Left forelimb (tissue), 1 donor: ENCODE measurements around the gene NBPF8.
"Not testable (repeated sequence)": the region's sequence is repeated elsewhere in the genome, so short reads cannot be mapped to it uniquely, and the experiment has no call there.

Source experiments
- DNase-seq: peaks from one replicate; pipeline ENCODE4 v3.0.0-alpha.2; 2018; ENCODE audit warnings: low spot score

Gene NBPF8, protein sequence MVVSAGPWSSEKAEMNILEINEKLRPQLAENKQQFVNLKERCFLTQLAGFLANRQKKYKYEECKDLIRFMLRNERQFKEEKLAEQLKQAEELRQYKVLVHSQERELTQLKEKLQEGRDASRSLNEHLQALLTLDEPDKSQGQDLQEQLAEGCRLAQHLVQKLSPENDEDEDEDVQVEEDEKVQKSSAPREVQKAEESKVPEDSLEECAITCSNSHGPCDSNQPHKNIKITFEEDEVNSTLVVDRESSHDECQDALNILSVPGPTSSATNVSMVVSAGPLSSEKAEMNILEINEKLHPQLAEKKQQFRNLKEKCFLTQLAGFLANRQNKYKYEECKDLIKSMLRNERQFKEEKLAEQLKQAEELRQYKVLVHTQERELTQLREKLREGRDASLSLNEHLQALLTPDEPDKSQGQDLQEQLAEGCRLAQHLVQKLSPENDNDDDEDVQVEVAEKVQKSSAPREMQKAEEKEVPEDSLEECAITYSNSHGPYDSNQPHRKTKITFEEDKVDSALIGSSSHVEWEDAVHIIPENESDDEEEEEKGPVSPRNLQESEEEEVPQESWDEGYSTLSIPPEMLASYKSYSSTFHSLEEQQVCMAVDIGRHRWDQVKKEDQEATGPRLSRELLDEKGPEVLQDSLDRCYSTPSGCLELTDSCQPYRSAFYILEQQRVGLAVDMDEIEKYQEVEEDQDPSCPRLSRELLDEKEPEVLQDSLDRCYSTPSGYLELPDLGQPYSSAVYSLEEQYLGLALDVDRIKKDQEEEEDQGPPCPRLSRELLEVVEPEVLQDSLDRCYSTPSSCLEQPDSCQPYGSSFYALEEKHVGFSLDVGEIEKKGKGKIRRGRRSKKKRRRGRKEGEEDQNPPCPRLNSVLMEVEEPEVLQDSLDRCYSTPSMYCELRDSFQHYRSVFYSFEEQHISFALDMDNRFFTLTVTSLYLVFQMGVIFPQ

DNA sequence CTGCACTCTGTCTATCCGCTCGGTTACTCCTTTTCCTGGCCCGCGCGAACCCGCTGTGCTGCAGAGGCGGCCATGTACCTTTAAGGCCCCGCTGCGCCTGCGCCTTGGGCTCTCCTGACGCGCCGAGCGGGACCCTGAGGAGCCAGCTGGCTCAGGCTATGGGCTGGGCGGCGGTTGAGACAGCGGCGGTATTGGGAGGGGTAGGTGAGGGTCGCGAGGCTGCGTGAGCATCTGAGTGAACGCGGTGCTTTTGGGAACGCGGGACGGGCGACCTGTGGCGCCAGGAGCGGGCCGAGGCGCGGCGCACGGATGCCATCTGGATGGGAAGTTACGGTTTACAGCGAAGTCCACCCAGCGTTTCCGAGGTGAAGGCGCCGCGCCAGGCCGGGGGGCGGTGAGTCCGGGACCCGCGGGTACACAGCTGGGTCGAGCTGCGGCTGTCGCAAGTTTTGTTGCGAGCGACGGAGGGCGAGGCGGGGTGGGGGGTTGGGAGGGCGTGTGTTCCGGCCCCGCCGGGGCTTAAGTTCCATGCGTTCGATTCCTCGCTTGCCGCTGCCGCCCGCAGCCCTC is at the start of gene NBPF8:
Gene NBPF8, plus strand, starts transcription at position 125 of the 570 bp plus-strand sequence. CDS start 21,488 bp downstream, outside the sequence.
- peak; percentile 69 for DNase-seq

DNA sequence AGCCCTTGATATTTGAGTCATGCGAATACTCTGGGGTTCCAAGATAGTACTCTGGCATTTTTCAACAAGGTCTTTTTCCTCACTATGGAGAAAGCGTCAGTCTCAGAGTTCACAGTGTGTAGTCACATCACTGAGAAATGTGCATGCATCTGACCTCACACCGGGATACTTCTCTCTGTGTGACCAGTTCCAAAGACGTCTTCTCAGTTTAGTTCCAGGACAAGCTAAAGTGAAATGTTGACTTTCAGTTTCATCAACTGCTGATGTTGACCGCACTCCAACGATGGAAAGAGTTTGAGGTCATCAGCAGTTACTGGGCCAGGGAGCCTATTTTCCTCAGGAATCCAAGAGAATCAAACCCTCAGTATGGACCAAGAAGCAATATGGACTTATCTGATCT is 47.1 kb upstream of the NBPF8 start:
- DNase-seq: not testable (repeated sequence)

DNA sequence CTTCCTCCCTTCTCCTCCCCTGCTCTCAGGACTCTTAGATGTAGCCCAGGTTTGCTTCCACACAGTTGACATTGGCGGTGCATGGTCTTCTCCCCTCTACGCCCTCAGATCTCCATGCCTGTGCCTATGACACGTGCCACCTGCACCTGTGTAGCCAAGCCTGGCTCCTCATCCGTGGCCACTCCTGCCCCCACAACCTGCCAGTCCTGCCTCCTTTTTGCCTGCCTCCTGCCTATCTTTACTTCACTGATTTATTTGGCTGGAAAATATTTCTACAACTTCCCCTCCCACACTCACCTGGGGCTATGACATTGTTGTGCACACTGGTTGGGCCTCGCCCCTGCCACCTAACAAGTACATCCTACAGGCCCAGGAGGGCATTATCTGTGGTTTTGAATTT is 28.2 kb upstream of the NBPF8 start:
- DNase-seq: not testable (repeated sequence)

DNA sequence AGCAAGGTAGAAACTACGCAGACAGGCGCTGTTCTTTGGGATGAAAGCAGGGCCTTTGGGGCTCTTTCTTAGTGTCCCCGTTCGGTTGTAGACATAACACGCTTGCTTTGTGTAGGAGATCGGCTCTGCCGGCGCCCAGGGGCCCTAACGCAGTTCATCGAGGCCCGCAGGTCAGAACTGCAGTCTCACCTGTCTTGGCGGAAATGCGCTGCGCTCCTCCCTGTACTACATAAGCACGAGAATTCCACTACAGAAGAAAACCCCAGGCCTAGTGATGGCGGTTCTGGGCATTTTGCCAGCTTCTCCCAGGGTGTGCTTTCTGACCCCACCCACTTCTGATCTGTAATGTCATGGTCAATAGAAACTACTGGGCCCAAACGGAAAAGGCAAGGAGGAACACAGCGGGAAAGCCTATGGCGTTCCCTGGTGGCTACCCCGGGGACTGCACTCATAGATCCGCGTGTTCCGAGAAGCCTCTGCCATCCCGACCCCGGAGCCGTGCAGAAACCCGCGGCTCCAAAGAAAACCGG is 26.2 kb upstream of the NBPF8 start:
- not testable (repeated sequence) for DNase-seq

DNA sequence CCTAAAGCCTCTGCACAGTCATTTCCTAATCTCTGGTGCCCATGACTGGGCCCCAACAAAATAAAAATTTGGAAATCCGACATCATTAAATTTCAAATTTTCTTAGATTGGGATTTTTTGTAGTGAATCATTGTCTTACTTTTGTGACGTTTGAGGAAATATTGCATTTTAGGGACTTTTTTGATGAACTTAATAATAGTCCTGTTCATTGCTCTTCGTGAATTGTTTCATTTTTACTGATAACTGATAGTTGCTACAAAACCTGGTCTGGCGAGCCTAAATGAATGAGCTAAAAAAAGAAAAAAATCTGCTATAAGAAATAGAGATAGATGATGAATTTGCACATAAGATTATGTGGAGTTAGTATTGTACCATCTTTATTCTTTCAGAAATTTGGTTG is 23.5 kb upstream of the NBPF8 start:
- not testable (repeated sequence) for DNase-seq

DNA sequence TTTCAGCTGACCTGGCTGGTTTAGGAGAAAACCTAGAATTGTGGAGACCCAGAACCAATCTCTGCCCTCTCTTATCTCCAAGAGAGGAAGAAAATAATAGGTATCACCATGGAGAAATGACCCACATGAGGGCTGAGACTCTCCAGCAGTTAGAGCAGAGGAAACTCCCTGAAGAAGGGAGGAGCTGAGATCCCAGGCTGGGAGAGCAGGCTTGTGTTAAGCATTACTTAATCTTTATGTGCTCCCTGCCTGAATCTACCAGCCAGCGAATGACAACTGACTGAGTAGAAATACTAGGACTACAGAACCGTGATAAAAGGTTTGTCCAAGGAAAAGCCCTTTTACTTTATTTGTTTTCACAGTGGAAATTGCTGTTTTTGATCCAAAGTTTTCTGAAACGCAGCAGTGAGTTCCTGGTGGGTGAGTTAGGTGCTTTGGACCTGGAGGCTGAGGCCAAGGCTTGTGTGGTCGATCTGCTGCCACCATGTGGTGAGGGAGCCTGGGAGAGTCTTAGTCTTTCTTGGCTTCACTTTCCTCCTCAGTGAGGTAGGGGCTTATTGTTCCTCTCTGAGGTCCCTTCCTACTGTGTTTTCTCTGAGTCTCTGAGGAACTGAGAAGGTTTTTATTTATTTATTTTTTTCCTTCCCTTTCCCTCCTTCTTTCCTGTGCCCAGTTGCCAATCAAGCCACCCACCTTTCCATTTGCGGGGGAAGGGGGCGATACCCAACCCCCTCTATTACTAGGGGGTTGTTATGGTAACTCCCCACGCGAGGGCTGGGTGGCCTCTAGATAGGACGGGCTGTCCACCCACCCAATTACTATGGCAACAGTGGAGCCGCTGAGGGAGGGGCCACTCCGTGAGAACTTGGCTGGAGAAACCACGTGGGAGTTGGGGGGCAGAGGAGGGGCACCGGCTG is 21.3 kb upstream of the NBPF8 start:
- DNase-seq: not testable (repeated sequence)

DNA sequence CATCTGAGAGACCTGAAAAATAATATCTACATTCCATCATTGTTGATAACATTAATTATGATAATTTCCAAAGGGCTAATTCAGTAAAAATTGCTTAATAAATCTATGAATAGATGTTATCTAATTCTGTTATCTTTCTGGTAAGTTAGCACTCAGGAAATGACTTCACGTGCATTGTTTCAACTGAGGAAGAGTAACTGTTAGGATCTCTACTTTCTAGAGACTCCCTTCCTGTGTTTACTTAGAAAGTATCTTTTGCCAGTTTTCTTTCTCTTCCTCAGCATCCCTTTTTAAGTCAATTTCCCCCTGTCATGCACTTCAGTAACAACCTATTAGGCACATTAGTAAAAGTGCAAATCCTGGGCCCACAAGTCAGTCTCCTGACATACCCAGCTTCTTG is 9.5 kb upstream of the NBPF8 start:
- not testable (repeated sequence) for DNase-seq

DNA sequence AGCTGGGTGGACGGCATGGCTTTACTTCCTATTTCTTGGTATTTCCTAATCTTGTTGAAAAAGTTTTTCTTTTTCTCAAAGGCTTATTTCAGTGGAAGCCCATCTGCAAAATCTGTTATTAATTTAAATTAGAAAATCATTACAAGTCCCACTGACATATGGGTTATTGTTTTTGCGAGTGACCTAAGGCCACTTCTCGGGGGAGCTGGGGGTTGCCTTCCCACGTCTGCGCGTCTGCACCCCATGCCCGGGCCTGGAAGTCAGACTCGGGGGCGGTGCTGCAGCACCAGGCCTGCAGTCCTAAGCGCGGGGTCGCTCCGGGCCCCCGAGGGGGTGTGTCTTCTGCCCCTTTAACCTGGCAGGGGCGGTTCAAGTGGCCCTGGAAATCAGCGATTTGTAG is 384 bp upstream of the NBPF8 start:
- DNase-seq: not testable (repeated sequence)

DNA sequence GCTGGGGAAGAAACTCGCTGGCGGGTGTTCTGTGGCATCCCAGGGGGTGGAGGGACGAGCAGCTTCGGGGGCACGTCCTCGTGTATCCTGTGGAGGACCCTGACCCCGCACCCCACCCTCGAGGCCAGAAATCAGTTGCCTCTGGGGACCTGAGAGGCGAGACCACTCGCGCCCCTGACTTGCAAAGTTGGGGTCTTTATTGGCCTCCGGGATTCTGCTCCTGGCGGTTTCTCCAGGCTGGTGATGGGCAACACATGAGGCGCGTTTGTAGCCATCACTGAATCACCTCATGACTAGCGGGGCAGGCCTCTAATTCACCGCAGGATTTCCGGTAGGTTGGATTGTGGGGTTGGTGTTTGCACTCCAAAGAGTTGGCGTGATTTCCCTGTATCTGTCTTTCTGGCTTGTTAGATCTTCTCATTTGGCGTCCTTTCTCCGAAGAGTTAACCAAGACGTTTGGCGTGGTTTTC is 692 bp downstream of the NBPF8 start:
- DNase-seq: peak; percentile 60

DNA sequence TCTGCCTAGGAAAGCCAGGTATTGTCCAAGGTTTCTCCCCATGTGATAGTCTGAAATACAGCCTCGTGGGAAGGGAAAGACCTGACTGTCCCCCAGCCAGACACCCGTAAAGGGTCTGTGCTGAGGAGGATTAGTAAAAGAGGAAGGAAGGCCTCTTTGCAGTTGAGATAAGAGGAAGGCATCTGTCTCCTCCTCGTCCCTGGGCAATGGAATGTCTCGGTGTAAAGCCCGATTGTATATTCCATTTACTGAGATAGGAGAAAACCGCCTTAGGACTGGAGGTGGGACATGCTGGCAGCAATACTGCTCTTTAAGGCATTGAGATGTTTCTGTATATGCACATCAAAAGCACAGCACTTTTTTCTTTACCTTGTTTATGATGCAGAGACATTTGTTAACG is 10.2 kb downstream of the NBPF8 start:
- DNase-seq: not testable (repeated sequence)

DNA sequence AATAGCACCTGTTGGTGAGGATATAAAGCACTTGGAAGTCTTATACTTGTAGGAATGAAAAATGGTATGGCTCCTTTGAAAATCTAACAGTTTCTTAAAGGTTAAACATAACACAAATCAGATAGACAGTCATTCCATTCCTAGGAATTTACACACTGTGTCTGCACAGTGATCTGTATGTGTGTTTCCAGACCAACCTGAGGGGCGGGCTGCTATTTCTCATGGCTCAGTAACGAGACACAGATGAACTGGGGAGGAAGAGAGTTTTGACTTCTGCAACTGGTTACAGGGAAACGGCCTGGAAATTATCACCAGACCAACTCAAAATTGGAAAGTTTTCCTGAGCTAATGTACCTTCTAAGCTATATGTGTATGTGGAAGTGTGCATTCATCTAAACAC is 16.8 kb downstream of the NBPF8 start:
- DNase-seq: not testable (repeated sequence)

DNA sequence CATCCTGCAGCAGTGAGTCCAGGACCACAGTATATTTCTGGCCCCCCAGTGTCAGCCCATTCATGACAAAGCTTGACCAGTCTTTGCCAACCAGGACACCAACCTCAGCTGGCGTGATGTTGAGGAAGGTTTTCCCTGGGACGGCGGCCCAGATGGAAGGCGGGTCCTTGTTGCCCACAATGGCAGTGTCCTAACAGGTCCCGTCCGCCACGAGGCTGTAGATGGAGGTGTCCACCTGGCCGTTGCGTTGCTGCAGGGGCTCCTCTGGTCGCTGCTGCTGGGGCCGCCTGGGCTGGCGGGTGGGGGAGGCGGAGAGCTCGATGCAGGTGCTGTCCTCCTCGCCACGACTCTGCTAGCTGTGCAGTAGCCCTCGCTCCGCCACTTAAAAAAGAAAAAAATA is 19.0 kb downstream of the NBPF8 start:
- not testable (repeated sequence) for DNase-seq

DNA sequence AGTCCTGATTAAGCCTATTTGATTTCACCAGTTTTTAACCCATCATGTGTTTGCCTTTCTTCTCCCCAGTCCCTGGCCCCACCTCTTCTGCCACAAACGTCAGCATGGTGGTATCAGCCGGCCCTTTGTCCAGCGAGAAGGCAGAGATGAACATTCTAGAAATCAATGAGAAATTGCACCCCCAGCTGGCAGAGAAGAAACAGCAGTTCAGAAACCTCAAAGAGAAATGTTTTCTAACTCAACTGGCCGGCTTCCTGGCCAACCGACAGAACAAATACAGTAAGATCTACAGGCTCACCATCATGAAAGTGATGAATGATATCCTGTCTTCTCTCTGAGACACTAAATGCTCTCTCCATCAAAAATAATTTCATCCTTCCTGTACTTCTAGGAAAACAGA is 34.3 kb downstream of the NBPF8 start:
- DNase-seq: not testable (repeated sequence)
